HG02938 (cell line): ENCODE results near the gene AOC2.

Source experiments
- ATAC-seq: cut with Tn5 transposase; IDR thresholded peaks from one replicate; pipeline ENCODE4 v1.9.1; 2021; ENCODE audit warnings: mild to moderate bottlenecking, moderate library complexity; ENCODE audit not compliant: unreplicated experiment

Gene AOC2, protein sequence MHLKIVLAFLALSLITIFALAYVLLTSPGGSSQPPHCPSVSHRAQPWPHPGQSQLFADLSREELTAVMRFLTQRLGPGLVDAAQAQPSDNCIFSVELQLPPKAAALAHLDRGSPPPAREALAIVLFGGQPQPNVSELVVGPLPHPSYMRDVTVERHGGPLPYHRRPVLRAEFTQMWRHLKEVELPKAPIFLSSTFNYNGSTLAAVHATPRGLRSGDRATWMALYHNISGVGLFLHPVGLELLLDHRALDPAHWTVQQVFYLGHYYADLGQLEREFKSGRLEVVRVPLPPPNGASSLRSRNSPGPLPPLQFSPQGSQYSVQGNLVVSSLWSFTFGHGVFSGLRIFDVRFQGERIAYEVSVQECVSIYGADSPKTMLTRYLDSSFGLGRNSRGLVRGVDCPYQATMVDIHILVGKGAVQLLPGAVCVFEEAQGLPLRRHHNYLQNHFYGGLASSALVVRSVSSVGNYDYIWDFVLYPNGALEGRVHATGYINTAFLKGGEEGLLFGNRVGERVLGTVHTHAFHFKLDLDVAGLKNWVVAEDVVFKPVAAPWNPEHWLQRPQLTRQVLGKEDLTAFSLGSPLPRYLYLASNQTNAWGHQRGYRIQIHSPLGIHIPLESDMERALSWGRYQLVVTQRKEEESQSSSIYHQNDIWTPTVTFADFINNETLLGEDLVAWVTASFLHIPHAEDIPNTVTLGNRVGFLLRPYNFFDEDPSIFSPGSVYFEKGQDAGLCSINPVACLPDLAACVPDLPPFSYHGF

DNA sequence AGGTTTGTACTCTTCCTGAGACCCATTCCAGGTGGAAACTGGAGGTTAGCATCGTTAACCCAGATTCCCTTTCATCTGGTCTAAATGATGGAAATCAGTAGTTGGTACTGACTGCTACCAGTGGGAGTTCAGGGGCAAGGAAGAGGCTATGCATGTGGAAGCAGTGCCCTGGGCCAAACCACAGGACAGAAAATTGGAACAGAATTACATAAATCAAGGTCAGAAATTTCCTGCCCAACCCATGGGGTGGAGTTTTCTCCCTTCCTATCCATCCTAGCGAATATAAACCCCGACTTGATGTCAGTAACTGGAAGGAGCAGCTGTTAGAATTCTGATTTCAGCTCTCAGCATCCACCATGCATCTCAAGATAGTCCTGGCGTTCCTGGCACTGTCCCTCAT lies at the start of gene AOC2:
Gene AOC2 (plus strand): TSS at position 310 of the 400 bp plus-strand sequence. CDS start 47 bp downstream, at position 357.
- ATAC-seq, result no peak

DNA sequence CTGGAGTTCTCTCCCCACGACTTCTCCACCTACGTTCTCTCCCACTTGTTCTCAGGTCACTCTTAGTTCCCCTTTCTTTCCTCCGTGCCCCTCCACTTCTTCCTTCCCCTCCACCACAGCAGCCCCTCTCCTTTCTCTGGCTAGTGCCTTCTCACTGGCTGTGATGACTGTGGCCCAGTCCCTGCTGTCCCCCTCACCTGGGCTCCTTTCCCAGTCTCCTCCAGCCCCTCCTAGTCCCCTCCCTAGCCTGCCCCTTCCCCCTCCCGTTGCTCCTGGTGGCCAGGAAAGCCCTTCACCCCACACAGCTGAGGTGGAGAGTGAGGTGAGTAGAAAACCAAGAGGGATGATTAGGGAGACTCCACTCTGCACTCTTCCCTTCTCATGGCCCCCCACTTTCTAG lies 49.3 kb upstream of the AOC2 start:
- ATAC-seq, result no peak

DNA sequence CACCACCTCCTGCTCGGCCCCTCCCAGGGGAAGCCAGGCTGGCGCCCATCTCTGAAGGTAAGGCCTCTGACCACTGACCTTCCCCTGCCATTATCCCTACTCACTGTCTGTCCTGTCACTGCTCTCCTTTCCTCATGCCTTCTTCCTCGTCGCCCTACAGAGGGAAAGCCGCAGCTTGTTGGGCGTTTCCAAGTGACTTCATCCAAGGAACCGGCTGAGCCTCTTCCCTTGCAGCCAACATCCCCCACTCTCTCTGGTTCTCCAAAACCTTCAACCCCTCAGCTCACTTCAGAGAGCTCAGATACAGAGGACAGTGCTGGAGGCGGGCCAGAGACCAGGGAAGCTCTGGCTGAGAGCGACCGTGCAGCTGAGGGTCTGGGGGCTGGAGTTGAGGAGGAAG lies 48.9 kb upstream of the AOC2 start:
- ATAC-seq, result no peak

DNA sequence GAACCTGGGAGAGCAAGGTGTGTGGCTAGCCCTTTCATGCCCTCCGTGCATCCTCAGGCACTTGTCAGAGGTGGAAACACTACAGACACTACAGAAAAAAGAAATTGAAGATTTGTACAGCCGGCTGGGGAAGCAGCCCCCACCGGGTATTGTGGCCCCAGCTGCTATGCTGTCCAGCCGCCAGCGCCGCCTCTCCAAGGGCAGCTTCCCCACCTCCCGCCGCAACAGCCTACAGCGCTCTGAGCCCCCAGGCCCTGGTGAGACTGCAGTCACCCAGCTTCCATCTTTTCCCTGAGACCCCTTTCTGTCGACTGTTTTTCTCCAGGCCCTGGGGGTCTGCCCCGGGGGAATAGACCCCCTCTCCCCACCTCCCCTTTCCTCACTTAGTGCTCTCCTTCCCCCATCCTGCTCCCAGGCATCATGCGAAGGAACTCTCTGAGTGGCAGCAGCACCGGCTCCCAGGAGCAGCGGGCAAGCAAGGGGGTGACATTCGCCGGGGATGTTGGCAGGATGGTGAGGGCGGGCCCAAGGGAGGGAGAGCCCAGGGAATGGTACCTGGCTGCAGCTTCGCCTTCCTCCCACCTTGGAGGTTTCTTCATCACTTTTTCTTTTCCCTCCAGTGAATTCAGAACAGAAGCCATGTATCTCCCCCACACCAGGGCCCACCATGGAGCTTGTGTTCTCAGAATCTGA lies 48.2 kb upstream of the AOC2 start:
- no peak for ATAC-seq

DNA sequence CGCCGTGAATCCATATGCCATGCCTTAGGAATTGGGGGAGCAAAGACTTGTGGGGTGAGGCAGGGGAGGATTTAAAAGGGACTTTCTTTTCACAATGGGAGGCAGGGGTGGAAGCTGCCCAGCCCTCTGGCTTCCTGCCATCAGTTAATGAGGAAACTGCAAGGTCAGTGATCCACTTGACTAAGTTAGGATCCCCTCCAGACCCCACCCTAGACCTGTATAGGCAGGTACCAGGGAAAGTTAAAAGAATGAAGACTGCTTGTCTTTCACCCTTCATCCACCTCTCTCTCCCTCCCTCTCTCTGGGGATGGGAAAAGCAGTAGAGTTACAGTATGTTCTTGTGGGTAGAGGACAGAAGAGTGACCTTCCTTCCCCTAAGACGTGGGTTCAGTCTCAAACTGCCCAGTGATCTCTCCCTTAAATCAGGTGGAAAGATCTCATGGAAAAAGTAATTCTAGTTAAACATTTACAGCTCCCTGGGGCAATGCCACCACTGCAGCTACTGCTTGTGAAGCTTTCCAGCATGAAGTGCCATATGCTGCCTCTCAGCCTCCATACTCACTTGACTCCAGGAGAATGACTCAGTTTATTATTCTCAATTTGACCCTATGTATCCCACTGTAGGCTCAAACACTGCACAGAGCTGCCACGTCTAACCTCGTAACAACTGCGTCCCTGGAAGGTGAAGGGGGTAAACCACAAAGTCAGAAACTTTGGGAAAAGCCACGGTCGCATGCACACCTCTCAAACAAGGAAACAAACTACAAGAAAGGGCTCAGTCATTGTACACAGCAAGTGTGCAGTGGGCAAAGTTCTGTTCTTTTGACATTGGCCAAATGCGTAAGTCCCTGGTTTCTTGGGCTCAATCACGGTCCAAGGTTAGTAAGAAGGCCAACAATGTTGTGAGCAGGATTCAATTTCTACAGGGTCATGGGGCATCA lies 47.0 kb upstream of the AOC2 start:
- ATAC-seq, result no peak

DNA sequence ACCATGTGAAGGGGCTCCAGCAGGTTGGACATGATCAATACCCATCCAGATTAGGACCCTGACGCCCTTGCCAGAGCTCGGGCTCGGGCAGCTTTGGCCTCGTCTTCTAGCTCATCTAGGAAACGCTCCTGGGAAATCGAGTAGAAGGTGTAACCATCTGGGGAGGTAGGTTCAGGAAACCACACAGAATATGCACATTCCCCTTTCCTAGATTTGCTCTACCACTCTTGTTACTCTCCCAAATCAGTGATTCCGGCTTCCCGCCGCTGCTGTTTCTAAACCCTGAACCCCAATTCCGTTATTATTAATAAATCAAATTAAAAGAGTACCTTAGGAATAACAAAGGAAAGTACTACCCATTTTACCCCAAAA lies 46.4 kb upstream of the AOC2 start:
- ATAC-seq, result no peak

DNA sequence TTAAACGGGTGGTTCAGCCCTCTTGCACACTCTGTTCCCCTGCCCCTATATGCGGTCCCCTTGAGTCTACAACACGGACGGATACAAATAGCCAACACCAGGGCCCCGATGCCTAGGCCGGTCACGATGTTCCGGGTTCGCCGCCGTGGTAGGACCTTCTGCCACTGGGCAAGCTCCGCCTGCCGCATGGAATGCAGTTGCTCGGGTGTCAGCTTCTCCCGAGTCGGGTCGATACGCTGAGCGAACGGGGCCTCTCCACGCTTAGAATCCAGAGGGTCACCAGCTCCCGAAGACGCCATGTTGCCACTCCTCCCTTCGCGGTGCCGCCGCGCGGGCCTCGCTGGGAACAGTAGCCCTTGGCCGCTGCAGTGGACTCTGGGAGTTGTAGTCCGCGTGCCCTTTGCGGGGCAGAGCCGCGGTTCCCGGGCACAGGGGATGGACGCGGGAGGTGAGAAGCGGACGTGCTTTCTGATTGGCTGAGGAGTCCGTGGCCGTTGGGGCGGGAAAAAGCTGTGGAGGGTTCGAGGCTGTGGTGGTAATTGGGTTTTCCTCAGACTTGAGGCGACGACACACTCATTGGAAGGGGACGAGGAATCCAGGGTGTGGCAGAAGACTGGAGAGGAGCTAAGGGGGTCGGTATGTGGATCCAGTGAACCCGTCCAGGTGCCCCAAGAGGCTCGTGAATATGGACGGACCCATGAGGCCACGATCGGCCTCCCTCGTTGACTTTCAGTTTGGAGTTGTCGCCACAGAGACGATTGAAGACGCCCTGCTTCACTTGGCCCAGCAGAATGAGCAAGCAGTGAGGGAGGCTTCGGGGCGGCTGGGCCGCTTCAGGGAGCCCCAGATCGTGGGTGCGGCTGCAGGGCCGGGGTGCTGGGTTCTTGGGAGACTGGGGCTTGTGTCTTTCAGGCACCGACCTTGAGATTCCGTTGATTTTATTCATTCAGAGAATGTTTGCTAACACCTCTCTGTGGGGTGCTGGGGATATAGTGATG lies 45.7 kb upstream of the AOC2 start, which contains the start of the genes CNTD1 and COA3:
Gene CNTD1 (plus strand): TSS at position 479 of the 998 bp plus-strand sequence. CDS start 207 bp downstream, at position 686.
Gene COA3 (minus strand): TSS at position 322 of the 998 bp plus-strand sequence. CDS start 23 bp downstream, at position 299.
- ATAC-seq, result no peak

GRCh38 chr17:42803074-42803883 lies 41.1 kb upstream of the AOC2 start:
- no peak for ATAC-seq

- no peak for ATAC-seq
Observed at GRCh38 chr17:42804918-42805367, 39.4 kb upstream of the AOC2 start.

GRCh38 chr17:42806249-42806648 lies 38.1 kb upstream of the AOC2 start:
- ATAC-seq, result no peak

DNA sequence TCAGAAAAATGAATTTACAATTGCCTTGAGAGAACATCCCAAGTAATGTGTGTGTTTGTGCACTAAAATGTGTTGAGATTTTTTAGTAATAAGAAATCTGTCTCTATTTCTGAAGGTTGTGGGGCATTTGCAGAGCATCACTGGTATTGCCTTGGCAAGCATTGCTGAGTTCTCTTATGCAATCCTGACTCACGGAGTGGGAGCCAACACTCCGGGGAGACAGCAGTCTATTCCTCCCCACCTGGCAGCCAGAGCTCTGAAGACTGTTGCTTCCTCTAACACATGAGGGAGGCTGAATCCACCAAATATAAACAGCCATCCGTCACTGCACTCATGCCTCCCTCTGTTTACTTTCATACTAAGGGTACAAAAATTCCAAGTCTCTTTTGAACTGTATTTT lies 35.1 kb upstream of the AOC2 start:
- ATAC-seq, result no peak

DNA sequence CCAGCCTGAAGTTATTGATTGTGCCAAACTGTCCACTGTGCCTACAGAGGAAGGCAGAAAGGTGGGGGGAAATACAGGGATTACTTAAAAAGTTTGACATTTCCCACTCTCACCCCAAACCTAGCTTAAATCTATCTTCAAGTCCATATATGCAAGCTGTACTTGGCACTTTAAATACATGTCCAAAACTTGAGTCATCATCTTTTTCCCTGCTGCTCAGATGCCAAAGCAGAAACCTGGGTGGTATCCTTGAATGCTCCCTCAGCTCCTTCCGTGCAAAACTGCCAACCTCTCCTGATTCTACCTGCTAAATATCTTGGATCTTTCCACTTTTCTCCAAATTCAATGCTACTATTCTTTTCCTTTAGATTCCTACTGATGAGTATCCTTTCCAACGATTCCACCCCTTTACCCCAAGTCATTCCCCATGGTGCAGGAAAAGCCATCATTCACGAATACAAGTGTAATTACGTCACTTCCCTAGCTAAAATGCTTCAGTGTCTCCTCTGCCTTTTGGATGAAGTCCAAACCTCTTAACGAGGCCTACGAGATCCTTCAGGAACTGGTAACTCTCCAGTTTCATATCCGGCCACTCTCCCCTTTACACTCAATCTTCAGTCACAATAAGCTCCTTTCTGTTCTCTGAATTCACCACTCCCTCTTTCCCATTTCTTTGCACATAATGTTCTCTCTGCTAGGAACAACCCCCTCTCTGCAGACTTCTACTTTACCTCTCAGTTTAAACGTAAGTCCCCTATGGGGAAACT lies 29.6 kb upstream of the AOC2 start:
- no peak for ATAC-seq

GRCh38 chr17:42817866-42818265 lies 26.5 kb upstream of the AOC2 start:
- no peak for ATAC-seq

DNA sequence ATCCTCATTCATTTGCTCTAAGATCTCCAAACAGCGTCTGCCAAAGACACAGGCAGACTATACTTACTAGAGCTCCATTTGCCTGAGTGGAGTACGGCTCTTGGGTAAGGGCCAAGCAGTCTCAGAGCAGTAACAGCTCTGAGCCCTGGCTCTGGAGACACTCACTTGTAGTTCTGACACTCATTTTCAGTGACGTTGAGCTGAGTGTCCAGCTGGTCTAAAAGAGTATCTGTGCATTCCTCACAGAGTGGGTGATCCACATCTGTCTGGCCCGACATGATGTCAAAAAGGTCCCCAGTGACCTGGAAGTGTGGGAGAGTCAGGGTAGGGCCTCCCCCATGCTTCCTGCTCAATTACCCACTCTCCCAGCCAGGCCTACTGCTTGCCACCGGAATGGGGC lies 26.0 kb upstream of the AOC2 start:
- ATAC-seq, result no peak

DNA sequence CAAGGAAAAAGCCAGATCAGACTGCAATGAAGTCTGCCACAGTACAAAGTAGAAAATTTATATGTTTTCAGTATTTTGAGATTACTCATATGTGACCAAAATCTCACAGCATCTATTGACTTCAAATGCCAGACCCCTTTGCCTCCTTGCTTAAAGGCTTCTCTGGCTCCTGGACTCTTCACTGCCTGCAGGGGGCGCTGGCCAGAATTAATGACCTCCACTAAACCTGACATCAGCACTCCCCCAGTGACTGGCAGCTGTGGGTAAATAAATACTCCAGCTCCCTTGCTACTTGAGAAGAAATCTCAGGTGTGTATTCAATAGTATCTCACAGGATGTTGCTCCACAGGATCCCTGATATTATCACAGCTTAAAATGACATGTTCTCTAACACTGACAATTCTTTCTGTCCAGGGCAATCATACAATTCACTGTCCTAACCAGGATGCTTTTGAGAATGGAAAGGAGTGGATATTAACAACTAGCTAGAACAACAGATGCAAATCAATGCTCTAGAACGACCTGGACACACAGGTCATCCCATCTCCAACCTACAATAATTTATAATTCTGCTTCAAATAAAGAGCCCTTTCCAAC lies 24.3 kb upstream of the AOC2 start:
- ATAC-seq, result no peak

GRCh38 chr17:42821176-42821575 lies 23.2 kb upstream of the AOC2 start:
- no peak for ATAC-seq

DNA sequence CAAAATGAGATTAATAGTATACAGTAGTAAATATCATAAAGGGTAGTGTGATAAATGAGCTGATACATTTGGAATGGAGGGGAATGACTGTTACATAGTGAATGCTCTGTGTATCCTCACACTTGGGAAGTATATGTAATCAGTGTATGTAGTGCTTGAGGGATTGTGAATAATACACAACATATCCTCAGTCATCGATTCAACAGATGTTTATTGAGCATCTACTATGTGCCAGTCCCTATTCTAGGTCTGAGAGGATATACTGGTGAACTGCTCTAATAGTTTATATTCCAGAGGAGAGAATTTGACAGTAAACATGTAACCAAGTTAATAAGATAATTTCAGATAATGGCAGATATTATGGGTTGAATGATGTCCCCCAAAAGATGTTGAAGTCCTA lies 16.9 kb upstream of the AOC2 start:
- no peak for ATAC-seq
